AG04450 (cell line): ENCODE results near the gene CNKSR3. TPM values are rescaled to one million over a fixed set of nuclear protein-coding genes. Genes with fewer than 3 reads are reported as not detected.

Experiments used
- CTCF ChIA-PET: fragments of 300-600, 350-600 bp; formaldehyde crosslinking; extraction: SDS; loops from one replicate; lab custom pipeline; 2022; ENCODE audit warnings: antibody characterized with exemption, inconsistent platforms; lab: Charles Lee
- POLR2A ChIA-PET: fragments of 350-600 bp; formaldehyde crosslinking; extraction: SDS; loops from one replicate; lab custom pipeline; 2021; ENCODE audit warnings: antibody characterized with exemption, inconsistent platforms; lab: Yijun Ruan, JAX
- DNase-seq: peaks from one replicate; pipeline ENCODE4 v3.0.0-alpha.2; 2011; ENCODE audit warnings: low read depth, low spot score
- H3K27ac ChIP-seq: one replicate; pipeline ENCODE4 v1.5.1; 2012; ENCODE audit warnings: low read depth, low read length, control low read depth
- H3K27me3 ChIP-seq: one replicate; pipeline ENCODE4 v1.6.0; 2012; ENCODE audit warnings: low read length; ENCODE audit not compliant: control insufficient read depth, insufficient read depth
- H3K4me3 ChIP-seq: 2 replicates; pipeline ENCODE4 v1.5.1; 2011; ENCODE audit warnings: mild to moderate bottlenecking, low read depth, low read length, control low read depth
- H3K9me3 ChIP-seq: 2 replicates; pipeline ENCODE4 v1.5.1; 2012; ENCODE audit warnings: low read length; ENCODE audit not compliant: control insufficient read depth, insufficient read depth
- CTCF ChIP-seq: IDR thresholded peaks from 2 replicates; pipeline ENCODE4 v1.5.1; 2011; ENCODE audit warnings: low read depth, low read length, control low read depth, inconsistent platforms
- polyA plus RNA-seq: library from polyadenylated mRNA; depleted of rRNA; stranded (reverse); fragments of >200 nt; gene quantifications from 2 replicates; pipeline ENCODE4 v1.2.3, GENCODE V29; 2011

The CNKSR3 gene
- polyA plus RNA-seq, 1 experiment: 8.6 TPM

GRCh38 chr6:154474648-154475428 is 35.6 kb downstream of the CNKSR3 start:
- Histone ChIP-seq H3K4me3 (no peak overlapping the region), H3K9me3 (no peaks in the 10 kb centered on the region), H3K27me3 (no peaks in the 10 kb centered on the region), H3K27ac (no peak overlapping the region)
- ChIA-PET CTCF (interaction anchor here (0.7 to 1.8 kb wide), 2 partner anchors 25 to 197 kb away, joined by 3 to 6 read pairs; no protein-coding TSS in a partner anchor), POLR2A (no interaction called here)
- DNase-seq: no peak
- TF ChIP-seq CTCF: no peak

GRCh38 chr6:154473324-154473723 is 37.2 kb downstream of the CNKSR3 start:
- Histone ChIP-seq H3K27ac (no peak overlapping the region), H3K9me3 (no peaks in the 10 kb centered on the region), H3K27me3 (no peaks in the 10 kb centered on the region), H3K4me3 (no peak overlapping the region)
- DNase-seq: no peak
- CTCF ChIA-PET: interaction anchor here (0.6 to 0.7 kb wide), 3 partner anchors 27 to 203 kb away, joined by 3 read pairs; no protein-coding TSS in a partner anchor
- POLR2A ChIA-PET: no interaction called here
- no peak for TF ChIP-seq CTCF

- no peaks in the 10 kb centered on the region for H3K9me3 ChIP-seq
- no peak for TF ChIP-seq CTCF
- H3K4me3 ChIP-seq: no peak overlapping the region
- no peaks in the 10 kb centered on the region for H3K27me3 ChIP-seq
- CTCF ChIA-PET: no interaction called here
- POLR2A ChIA-PET: no interaction called here
- no peak overlapping the region for H3K27ac ChIP-seq
- no peak for DNase-seq
These were observed 38.7 kb downstream of the CNKSR3 start for GRCh38 chr6:154471609-154472362.

DNA sequence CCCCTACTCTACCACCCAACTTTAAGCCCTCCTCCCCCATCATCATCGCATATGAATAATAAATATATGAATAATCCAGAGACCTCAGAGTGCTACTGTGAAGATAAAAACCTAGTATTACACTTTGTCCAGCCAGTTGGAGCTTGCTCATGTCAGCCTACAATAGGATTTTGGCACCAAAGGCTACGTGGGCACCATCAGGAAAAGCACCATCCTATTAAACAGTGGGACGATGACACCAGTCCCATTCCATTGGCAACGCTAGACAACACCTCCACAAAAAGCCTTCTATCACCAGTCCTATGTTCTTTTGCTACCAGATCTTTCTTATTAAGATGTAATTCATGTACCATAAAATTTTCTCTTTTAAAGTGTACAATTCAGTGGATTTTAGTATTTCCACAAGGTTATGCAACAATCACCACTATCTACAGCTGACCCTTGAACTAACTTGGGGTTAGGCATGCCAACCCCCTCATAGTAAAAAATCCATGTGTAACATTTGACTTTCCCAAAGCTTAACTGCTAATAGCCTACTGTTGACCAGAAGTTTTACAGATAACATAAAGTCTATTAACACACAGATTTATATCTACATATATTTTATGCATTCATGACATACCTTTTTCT is 41.1 kb downstream of the CNKSR3 start:
- TF ChIP-seq CTCF: no peak
- CTCF ChIA-PET: no interaction called here
- Histone ChIP-seq H3K27me3 (no peaks in the 10 kb centered on the region), H3K4me3 (no peak overlapping the region), H3K27ac (no peak overlapping the region), H3K9me3 (no peaks in the 10 kb centered on the region)
- no peak for DNase-seq
- POLR2A ChIA-PET: no interaction called here
